ENCODE results near the gene RNU6-8. TPM values are rescaled to one million over a fixed set of nuclear protein-coding genes. Genes with fewer than 3 reads are reported as not detected.

The RNU6-8 gene
- total RNA-seq, 1 donor from 2014 or later, result not detected

DNA sequence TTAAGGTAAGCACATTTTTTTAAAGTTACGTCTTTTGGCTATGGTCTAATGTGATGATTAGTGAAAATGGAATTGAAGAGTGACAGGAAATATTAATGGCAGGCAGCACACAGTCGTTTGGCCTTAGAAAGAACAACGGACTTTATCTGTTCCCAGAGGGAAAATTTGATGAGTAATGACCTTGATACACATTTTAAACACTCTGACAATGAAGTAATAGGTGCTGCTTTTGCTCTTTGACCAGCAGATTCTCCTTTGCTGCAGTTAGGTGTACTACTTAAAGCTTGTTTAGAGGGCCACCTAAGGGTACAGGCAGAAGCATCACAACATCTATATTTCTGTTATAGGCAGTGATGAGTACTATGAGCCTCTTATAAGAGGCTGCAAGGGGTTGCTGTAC is 27.1 kb upstream of the RNU6-8 start:
- Histone ChIP-seq H3K4me1 (peaks cover 0 to 3% of the 10 kb centered on the region in 2 donors), H3K9me3 (no peaks in the 10 kb centered on the region), H3K36me3 (no peaks in the 10 kb centered on the region), H3K4me3 (no peak overlapping the region), H3K27me3 (no peaks in the 10 kb centered on the region), H3K27ac (no peak overlapping the region)
- DNase-seq (ENCODE audit: low spot score in 2 of 2), result no peak
- TF ChIP-seq, protein P1, sequence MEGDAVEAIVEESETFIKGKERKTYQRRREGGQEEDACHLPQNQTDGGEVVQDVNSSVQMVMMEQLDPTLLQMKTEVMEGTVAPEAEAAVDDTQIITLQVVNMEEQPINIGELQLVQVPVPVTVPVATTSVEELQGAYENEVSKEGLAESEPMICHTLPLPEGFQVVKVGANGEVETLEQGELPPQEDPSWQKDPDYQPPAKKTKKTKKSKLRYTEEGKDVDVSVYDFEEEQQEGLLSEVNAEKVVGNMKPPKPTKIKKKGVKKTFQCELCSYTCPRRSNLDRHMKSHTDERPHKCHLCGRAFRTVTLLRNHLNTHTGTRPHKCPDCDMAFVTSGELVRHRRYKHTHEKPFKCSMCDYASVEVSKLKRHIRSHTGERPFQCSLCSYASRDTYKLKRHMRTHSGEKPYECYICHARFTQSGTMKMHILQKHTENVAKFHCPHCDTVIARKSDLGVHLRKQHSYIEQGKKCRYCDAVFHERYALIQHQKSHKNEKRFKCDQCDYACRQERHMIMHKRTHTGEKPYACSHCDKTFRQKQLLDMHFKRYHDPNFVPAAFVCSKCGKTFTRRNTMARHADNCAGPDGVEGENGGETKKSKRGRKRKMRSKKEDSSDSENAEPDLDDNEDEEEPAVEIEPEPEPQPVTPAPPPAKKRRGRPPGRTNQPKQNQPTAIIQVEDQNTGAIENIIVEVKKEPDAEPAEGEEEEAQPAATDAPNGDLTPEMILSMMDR (IDR thresholded peaks at IDR 0.05), result no peak
- intact Hi-C loops (cut with DNase I), result no loop called here

- no peak overlapping the region for H3K27ac ChIP-seq
- no peaks in the 10 kb centered on the region for H3K9me3 ChIP-seq
- DNase-seq (ENCODE audit: low spot score in 2 of 2), result no peak
- peaks cover 0 to 5% of the 10 kb centered on the region in 2 donors for H3K4me1 ChIP-seq
- no peak overlapping the region for H3K4me3 ChIP-seq
- H3K27me3 ChIP-seq, result no peaks in the 10 kb centered on the region
- H3K36me3 ChIP-seq, result no peaks in the 10 kb centered on the region
- intact Hi-C loops (cut with DNase I), result no loop called here
- TF ChIP-seq, protein P1 (IDR thresholded peaks at IDR 0.05), result no peak
Observed at GRCh38 chr14:32226056-32226455, 23.0 kb upstream of the RNU6-8 start.

- TF ChIP-seq, protein P1 (IDR thresholded peaks at IDR 0.05), result no peak
- H3K4me1 ChIP-seq, result peaks cover 0 to 2% of the 10 kb centered on the region in 2 donors
- no peaks in the 10 kb centered on the region for H3K36me3 ChIP-seq
- no peaks in the 10 kb centered on the region for H3K9me3 ChIP-seq
- H3K27ac ChIP-seq, result no peak overlapping the region
- H3K4me3 ChIP-seq, result no peak overlapping the region
- intact Hi-C loops (cut with DNase I), result no loop called here
- no peak for DNase-seq (ENCODE audit: low spot score in 2 of 2)
- no peaks in the 10 kb centered on the region for H3K27me3 ChIP-seq
Observed at GRCh38 chr14:32225378-32225920, 22.4 kb upstream of the RNU6-8 start.

DNA sequence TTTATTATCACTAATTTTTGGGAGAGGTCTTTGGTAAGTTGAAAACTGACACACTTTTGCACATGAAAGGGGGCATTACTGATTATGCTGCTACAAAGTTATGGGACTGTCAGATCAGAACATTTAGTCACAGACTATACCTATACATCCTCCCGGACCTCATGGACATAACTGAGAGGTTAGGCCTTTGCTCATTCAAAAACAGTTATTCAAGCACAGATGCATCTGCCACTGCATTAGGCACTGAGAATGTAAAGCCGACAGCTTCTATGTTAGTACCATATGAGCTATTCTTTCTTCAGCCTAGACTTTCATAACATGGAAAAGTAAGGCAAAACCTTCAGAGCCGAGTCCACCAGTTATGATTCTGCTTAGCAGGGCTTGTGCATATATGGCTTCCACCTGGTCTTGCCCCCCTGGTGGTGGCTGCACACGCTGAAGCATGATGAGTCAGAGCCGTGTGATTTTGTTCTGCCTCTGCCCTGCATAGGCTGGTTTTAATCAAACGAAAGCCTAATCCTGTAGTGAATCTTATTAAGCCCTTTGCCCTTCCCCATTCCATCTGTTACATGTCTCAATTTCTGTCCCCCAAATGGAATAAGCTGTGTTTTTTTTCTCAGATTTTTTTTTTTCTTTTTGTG is 21.8 kb upstream of the RNU6-8 start:
- Histone ChIP-seq H3K9me3 (no peaks in the 10 kb centered on the region), H3K4me3 (no peak overlapping the region), H3K27ac (no peak overlapping the region), H3K4me1 (peaks cover 0 to 2% of the 10 kb centered on the region in 2 donors), H3K27me3 (no peaks in the 10 kb centered on the region), H3K36me3 (no peaks in the 10 kb centered on the region)
- TF ChIP-seq, protein P1 (IDR thresholded peaks at IDR 0.05), result peak in 2 of 3 experiments; percentile 21 to 37
- intact Hi-C loops (cut with DNase I), result no loop called here
- DNase-seq (ENCODE audit: low spot score in 2 of 2), result no peak

- TF ChIP-seq, protein P1 (IDR thresholded peaks at IDR 0.05), result no peak
- intact Hi-C loops (cut with DNase I), result no loop called here
- Histone ChIP-seq H3K4me3 (no peak overlapping the region), H3K9me3 (no peaks in the 10 kb centered on the region), H3K36me3 (no peaks in the 10 kb centered on the region), H3K4me1 (no peaks in the 10 kb centered on the region), H3K27me3 (no peaks in the 10 kb centered on the region), H3K27ac (no peak overlapping the region)
- DNase-seq (ENCODE audit: low spot score in 2 of 2), result no peak
Observed at GRCh38 chr14:32217301-32217700, 14.2 kb upstream of the RNU6-8 start.
